Activated CD8-positive, alpha-beta memory T cell treated with anti-CD3 and anti-CD28 coated beads, Interleukin-2, amount 50 U/mL, for 1 hour (primary cell): ENCODE measurements around the gene C19orf38.
"Not testable (repeated sequence)": the region's sequence is repeated elsewhere in the genome, so short reads cannot be mapped to it uniquely, and the experiment has no call there.

Source experiments
- DNase-seq: peaks from one replicate; pipeline ENCODE4 v3.0.0-alpha.2; 2020; ENCODE audit errors: extremely low read depth

The C19orf38 gene

GRCh38 chr19:10876459-10877240 lies 28.4 kb downstream of the C19orf38 start:
- DNase-seq, result no peak

GRCh38 chr19:10877608-10878007 lies 29.4 kb downstream of the C19orf38 start:
- not testable (repeated sequence) for DNase-seq

GRCh38 chr19:10878253-10878652 lies 30.0 kb downstream of the C19orf38 start:
- DNase-seq, result no peak

GRCh38 chr19:10881403-10882107 lies 33.3 kb downstream of the C19orf38 start:
- no peak for DNase-seq

- DNase-seq, result no peak
These were observed 33.9 kb downstream of the C19orf38 start for GRCh38 chr19:10882108-10882457.

- no peak for DNase-seq
These were observed 36.1 kb downstream of the C19orf38 start for GRCh38 chr19:10884274-10884673.

GRCh38 chr19:10885201-10886169 lies 37.3 kb downstream of the C19orf38 start:
- no peak for DNase-seq

GRCh38 chr19:10887616-10888367 lies 39.6 kb downstream of the C19orf38 start:
- no peak for DNase-seq

- no peak for DNase-seq
These were observed 40.2 kb downstream of the C19orf38 start for GRCh38 chr19:10888421-10888866.

GRCh38 chr19:10889880-10890279 lies 41.7 kb downstream of the C19orf38 start:
- no peak for DNase-seq

GRCh38 chr19:10891405-10892086 lies 43.3 kb downstream of the C19orf38 start:
- DNase-seq, result no peak

- DNase-seq, result no peak
These were observed 44.0 kb downstream of the C19orf38 start for GRCh38 chr19:10892256-10892655.

GRCh38 chr19:10894911-10895213 lies 46.6 kb downstream of the C19orf38 start:
- DNase-seq, result no peak

GRCh38 chr19:10895363-10895762 lies 47.1 kb downstream of the C19orf38 start:
- no peak for DNase-seq

- DNase-seq, result no peak
These were observed 47.7 kb downstream of the C19orf38 start for GRCh38 chr19:10895920-10896319.

- DNase-seq, result no peak
These were observed 48.8 kb downstream of the C19orf38 start for GRCh38 chr19:10896851-10897526.

GRCh38 chr19:10898633-10899032 lies 50.4 kb downstream of the C19orf38 start:
- DNase-seq, result no peak

GRCh38 chr19:10899151-10899653 lies 51.0 kb downstream of the C19orf38 start:
- no peak for DNase-seq

- no peak for DNase-seq
These were observed 59.7 kb downstream of the C19orf38 start for GRCh38 chr19:10907925-10908324.

GRCh38 chr19:10908380-10908960 lies 60.3 kb downstream of the C19orf38 start:
- DNase-seq, result no peak
